NCI-H2107 treated with DMSO at 0.1 percent for 48 hours (cell line): ENCODE results near the gene RHOBTB1.

ENCODE experiments used
- DNase-seq: peaks from one replicate; lab custom pipeline; 2025; ENCODE audit not compliant: unreplicated experiment; lab: John Stamatoyannopoulos, UW

The RHOBTB1 gene

GRCh38 chr10:60942134-60942787, 1.7 kb downstream of the RHOBTB1 start:
- no peak for DNase-seq

GRCh38 chr10:60940446-60940845, 3.5 kb downstream of the RHOBTB1 start:
- no peak for DNase-seq

- no peak for DNase-seq
Observed at GRCh38 chr10:60937784-60938654, 6.0 kb downstream of the RHOBTB1 start.

GRCh38 chr10:60937022-60937421, 7.0 kb downstream of the RHOBTB1 start:
- no peak for DNase-seq

- DNase-seq = no peak
Observed at GRCh38 chr10:60934215-60935175, 9.5 kb downstream of the RHOBTB1 start.

GRCh38 chr10:60932756-60933155, 11.2 kb downstream of the RHOBTB1 start:
- DNase-seq = no peak

- no peak for DNase-seq
Observed at GRCh38 chr10:60930237-60930636, 13.7 kb downstream of the RHOBTB1 start.

GRCh38 chr10:60921633-60922032, 22.4 kb downstream of the RHOBTB1 start:
- no peak for DNase-seq

GRCh38 chr10:60920479-60920878, 23.5 kb downstream of the RHOBTB1 start:
- DNase-seq = no peak

GRCh38 chr10:60919551-60919950, 24.4 kb downstream of the RHOBTB1 start:
- DNase-seq = no peak

GRCh38 chr10:60917331-60918280, 26.4 kb downstream of the RHOBTB1 start:
- DNase-seq = no peak

- DNase-seq = no peak
Observed at GRCh38 chr10:60916025-60916424, 28.0 kb downstream of the RHOBTB1 start.

GRCh38 chr10:60914690-60915141, 29.3 kb downstream of the RHOBTB1 start:
- DNase-seq = no peak

GRCh38 chr10:60913657-60914056, 30.3 kb downstream of the RHOBTB1 start:
- DNase-seq = no peak

- DNase-seq = no peak
Observed at GRCh38 chr10:60913071-60913470, 30.9 kb downstream of the RHOBTB1 start.

- DNase-seq = no peak
Observed at GRCh38 chr10:60911715-60912114, 32.3 kb downstream of the RHOBTB1 start.

GRCh38 chr10:60911216-60911615, 32.8 kb downstream of the RHOBTB1 start:
- no peak for DNase-seq

- no peak for DNase-seq
Observed at GRCh38 chr10:60910543-60910942, 33.4 kb downstream of the RHOBTB1 start.

GRCh38 chr10:60908896-60909295, 35.1 kb downstream of the RHOBTB1 start:
- DNase-seq = no peak

- no peak for DNase-seq
Observed at GRCh38 chr10:60908031-60908430, 36.0 kb downstream of the RHOBTB1 start.
